SU-DHL-6 (cell line): ENCODE results near the gene ANGPTL8.

Experiments used
- CTCF ChIP-seq: fragments of 200-600 bp; sonication (generic); IDR thresholded peaks from one replicate; pipeline ENCODE4 v1.5.1; 2017; ENCODE audit warnings: antibody characterized with exemption, mild to moderate bottlenecking, low read length, moderate library complexity; ENCODE audit not compliant: insufficient read depth, poor library complexity, severe bottlenecking
- EZH2phosphoT487 ChIP-seq: fragments of 200-600 bp; sonication (generic), shearing (Covaris generic); conservative IDR thresholded peaks from 2 replicates; pipeline ENCODE4 v1.6.1; 2018; ENCODE audit warnings: mild to moderate bottlenecking, antibody characterized with exemption, low read length, moderate library complexity, mixed read lengths

- TF ChIP-seq CTCF: no peak
- no peak for TF ChIP-seq EZH2phosphoT487
These were observed 15.0 kb upstream of the ANGPTL8 start for GRCh38 chr19:11224429-11224828.
